ENCODE results near the gene SLC1A5.
"Not testable (repeated sequence)": the region's sequence is repeated elsewhere in the genome, so short reads cannot be mapped to it uniquely, and the experiment has no call there.

Gene SLC1A5

DNA sequence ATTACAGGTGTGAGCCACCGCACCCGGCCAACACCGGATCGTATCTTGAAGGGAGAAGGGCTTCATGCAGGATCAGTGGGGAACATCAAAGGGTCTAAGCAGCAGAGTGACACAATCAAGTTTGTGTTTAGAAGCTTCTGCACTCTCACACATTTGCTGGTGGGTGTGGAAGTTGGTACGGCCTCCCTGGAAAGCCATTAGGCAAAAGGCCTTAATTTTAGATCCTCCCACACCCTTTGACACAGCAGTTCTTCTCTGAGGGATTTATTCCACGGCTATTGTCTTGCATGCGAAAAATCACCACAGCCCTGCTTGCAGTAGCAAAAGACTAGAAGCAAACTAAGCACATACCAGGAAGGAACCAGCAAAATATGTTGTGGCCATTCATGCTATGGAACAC lies 18.3 kb upstream of the SLC1A5 start:
- TF ChIP-seq, protein P1, sequence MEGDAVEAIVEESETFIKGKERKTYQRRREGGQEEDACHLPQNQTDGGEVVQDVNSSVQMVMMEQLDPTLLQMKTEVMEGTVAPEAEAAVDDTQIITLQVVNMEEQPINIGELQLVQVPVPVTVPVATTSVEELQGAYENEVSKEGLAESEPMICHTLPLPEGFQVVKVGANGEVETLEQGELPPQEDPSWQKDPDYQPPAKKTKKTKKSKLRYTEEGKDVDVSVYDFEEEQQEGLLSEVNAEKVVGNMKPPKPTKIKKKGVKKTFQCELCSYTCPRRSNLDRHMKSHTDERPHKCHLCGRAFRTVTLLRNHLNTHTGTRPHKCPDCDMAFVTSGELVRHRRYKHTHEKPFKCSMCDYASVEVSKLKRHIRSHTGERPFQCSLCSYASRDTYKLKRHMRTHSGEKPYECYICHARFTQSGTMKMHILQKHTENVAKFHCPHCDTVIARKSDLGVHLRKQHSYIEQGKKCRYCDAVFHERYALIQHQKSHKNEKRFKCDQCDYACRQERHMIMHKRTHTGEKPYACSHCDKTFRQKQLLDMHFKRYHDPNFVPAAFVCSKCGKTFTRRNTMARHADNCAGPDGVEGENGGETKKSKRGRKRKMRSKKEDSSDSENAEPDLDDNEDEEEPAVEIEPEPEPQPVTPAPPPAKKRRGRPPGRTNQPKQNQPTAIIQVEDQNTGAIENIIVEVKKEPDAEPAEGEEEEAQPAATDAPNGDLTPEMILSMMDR (conservative IDR thresholded peaks at IDR 0.05; ENCODE audit: low read depth, low read length): no peak
- no peaks in the 10 kb centered on the region for H3K79me2 ChIP-seq (ENCODE audit: insufficient read depth, low read depth)
- H3K9ac ChIP-seq: no peak overlapping the region
- no peaks in the 10 kb centered on the region for H3K27me3 ChIP-seq (ENCODE audit: insufficient read depth, low read depth)
- no peaks in the 10 kb centered on the region for H3K36me3 ChIP-seq (ENCODE audit: insufficient read depth)
- no peaks in the 10 kb centered on the region for H3K4me1 ChIP-seq (ENCODE audit: low read depth, poor library complexity, severe bottlenecking)
- no peak overlapping the region for H3K27ac ChIP-seq
- no peaks in the 10 kb centered on the region for H4K20me1 ChIP-seq (ENCODE audit: insufficient read depth)
- H3K4me2 ChIP-seq: no peak overlapping the region
- H2AFZ ChIP-seq (ENCODE audit: low read depth): no peak overlapping the region
- H3K4me3 ChIP-seq (IDR thresholded peaks at IDR 0.05; ENCODE audit: insufficient read depth, low read depth, low read length): no peak overlapping the region

DNA sequence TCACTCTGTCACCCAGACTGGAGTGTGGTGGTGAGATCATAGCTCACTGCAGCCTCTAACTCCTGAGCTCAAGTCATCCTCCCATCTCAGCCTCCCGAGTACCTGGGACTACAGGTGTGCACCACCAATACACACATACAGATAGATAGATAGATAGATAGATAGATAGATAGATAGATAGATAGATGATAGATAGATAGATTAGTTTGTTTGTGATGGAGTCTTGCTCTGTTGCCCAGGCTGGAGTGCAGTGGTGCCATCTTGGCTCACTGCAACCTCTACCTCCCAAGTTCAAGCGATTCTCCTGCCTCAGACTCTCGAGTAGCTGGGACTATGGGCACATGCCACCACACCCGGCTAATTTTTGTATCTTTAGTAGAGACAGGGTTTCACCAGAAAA lies 16.0 kb upstream of the SLC1A5 start:
- H3K4me3 ChIP-seq (IDR thresholded peaks at IDR 0.05; ENCODE audit: insufficient read depth, low read depth, low read length); H3K36me3 ChIP-seq (ENCODE audit: insufficient read depth); H3K9ac ChIP-seq; H3K27me3 ChIP-seq (ENCODE audit: insufficient read depth, low read depth); H3K4me1 ChIP-seq (ENCODE audit: low read depth, poor library complexity, severe bottlenecking); H3K27ac ChIP-seq; H3K79me2 ChIP-seq (ENCODE audit: insufficient read depth, low read depth); H4K20me1 ChIP-seq (ENCODE audit: insufficient read depth); H3K4me2 ChIP-seq; H2AFZ ChIP-seq (ENCODE audit: low read depth): not testable (repeated sequence)

DNA sequence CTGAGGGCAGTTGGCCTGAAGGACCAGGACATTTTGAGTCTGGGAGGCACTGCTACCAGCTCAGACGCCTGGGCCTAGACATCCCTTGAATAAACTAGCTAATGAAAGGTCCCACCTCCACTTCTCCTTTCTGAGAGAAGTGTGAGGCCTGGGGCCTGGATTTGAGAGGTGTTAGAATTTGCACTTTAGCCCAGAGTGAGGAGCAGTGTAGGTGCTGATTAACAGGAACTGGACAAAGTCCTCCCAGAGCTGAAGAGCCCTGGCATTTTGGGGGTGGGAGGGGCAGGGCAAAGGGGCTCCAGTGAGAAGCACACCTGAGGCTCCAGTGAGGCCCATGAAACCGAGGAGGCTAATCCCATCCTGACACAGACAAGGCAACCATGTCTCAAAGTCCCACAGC lies 15.2 kb upstream of the SLC1A5 start:
- Histone ChIP-seq H3K27ac (no peak overlapping the region), H3K79me2 (ENCODE audit: insufficient read depth, low read depth) (no peaks in the 10 kb centered on the region), H4K20me1 (ENCODE audit: insufficient read depth) (no peaks in the 10 kb centered on the region), H2AFZ (ENCODE audit: low read depth) (no peak overlapping the region), H3K9ac (no peak overlapping the region), H3K27me3 (ENCODE audit: insufficient read depth, low read depth) (no peaks in the 10 kb centered on the region), H3K4me2 (no peak overlapping the region), H3K4me1 (ENCODE audit: low read depth, poor library complexity, severe bottlenecking) (no peaks in the 10 kb centered on the region), H3K4me3 (IDR thresholded peaks at IDR 0.05; ENCODE audit: insufficient read depth, low read depth, low read length) (no peak overlapping the region), H3K36me3 (ENCODE audit: insufficient read depth) (no peaks in the 10 kb centered on the region)
- TF ChIP-seq, protein P1 (conservative IDR thresholded peaks at IDR 0.05; ENCODE audit: low read depth, low read length): no peak

DNA sequence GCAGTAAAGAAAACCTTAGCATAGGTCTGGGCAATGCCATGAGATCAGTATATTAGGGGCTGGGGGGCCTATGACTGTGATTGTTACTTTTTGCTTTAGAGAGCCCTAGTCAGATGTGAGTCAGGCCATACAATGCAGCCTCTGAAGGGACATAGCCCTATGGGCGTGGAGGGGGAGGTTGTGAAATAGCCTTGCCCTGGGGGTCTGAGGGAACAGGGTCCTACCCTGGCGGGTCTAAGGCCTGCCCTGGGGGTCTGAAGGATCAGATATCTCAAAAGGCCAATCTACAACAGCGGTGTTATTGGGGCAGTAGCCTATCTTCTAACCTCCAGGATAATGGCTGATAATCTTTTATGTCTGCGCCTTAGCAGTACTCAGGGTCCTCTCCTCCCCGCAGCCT lies 13.8 kb upstream of the SLC1A5 start:
- H3K27me3 ChIP-seq (ENCODE audit: insufficient read depth, low read depth): no peaks in the 10 kb centered on the region
- TF ChIP-seq, protein P1 (conservative IDR thresholded peaks at IDR 0.05; ENCODE audit: low read depth, low read length): no peak
- H2AFZ ChIP-seq (ENCODE audit: low read depth): no peak overlapping the region
- no peaks in the 10 kb centered on the region for H3K79me2 ChIP-seq (ENCODE audit: insufficient read depth, low read depth)
- H3K36me3 ChIP-seq (ENCODE audit: insufficient read depth): no peaks in the 10 kb centered on the region
- H3K4me2 ChIP-seq: no peak overlapping the region
- H3K4me3 ChIP-seq (IDR thresholded peaks at IDR 0.05; ENCODE audit: insufficient read depth, low read depth, low read length): no peak overlapping the region
- H3K4me1 ChIP-seq (ENCODE audit: low read depth, poor library complexity, severe bottlenecking): no peaks in the 10 kb centered on the region
- H4K20me1 ChIP-seq (ENCODE audit: insufficient read depth): no peaks in the 10 kb centered on the region
- no peak overlapping the region for H3K27ac ChIP-seq
- no peak overlapping the region for H3K9ac ChIP-seq

DNA sequence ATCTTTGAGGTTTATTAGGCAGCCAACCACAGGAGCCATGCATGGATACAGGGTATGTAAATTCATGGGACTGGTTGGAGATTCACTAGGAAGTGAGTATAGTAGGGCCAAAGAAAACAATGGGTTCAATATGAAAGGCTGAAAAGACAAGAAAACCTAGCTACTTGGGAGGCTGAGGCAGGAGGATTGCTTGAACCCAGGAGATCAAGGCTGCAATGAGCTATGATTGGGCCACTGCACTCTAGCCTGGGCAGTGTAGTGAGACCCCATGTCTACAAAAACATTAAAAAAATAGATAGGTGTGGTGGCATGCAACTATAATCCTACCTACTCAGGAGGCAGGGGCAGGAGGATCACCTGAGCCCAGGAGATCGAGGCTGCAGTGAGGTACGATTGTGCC lies 10.3 kb upstream of the SLC1A5 start:
- Histone ChIP-seq H3K4me1 (ENCODE audit: low read depth, poor library complexity, severe bottlenecking) (no peaks in the 10 kb centered on the region), H3K9ac (no peak overlapping the region), H3K27me3 (ENCODE audit: insufficient read depth, low read depth) (no peaks in the 10 kb centered on the region), H3K4me2 (no peak overlapping the region), H3K36me3 (ENCODE audit: insufficient read depth) (no peaks in the 10 kb centered on the region), H3K79me2 (ENCODE audit: insufficient read depth, low read depth) (no peaks in the 10 kb centered on the region), H3K27ac (no peak overlapping the region), H4K20me1 (ENCODE audit: insufficient read depth) (no peaks in the 10 kb centered on the region), H2AFZ (ENCODE audit: low read depth) (no peak overlapping the region), H3K4me3 (IDR thresholded peaks at IDR 0.05; ENCODE audit: insufficient read depth, low read depth, low read length) (no peak overlapping the region)
- TF ChIP-seq, protein P1 (conservative IDR thresholded peaks at IDR 0.05; ENCODE audit: low read depth, low read length): no peak
